HepG2 (cell line): ENCODE measurements around the gene LTA4H. TPM values are rescaled to one million over a fixed set of nuclear protein-coding genes. Genes with fewer than 3 reads are reported as not detected.

ENCODE experiments used
- BCL6 ChIP-seq: IDR thresholded peaks from 2 replicates; pipeline ENCODE4 v1.6.1; 2016; ENCODE audit warnings: missing genetic modification reagents, missing compliant biosample characterization
- CBX2 ChIP-seq, 2 experiments: fragments of 200-600 bp in 1 of 2; sonication (generic); formaldehyde crosslinking in 1 of 2; IDR thresholded peaks; 2 replicates each; pipeline versions ENCODE4 v1.7.0 to v1.8.1; 2018 to 2022; ENCODE audit warnings: low read depth in 2 of 2, low read length in 1 of 2, mild to moderate bottlenecking in 1 of 2, missing genetic modification reagents in 1 of 2
- CTCF ChIP-seq: sonication (generic); formaldehyde crosslinking; IDR thresholded peaks from 2 replicates; pipeline ENCODE4 v1.5.0; 2020; ENCODE audit warnings: mild to moderate bottlenecking, missing genetic modification reagents, moderate library complexity
- DZIP1 ChIP-seq: sonication (generic); formaldehyde crosslinking; IDR thresholded peaks from 2 replicates; pipeline ENCODE4 v1.5.0; 2020; ENCODE audit warnings: mild to moderate bottlenecking, missing genetic modification reagents
- ELF4 ChIP-seq: sonication (generic); formaldehyde crosslinking; IDR thresholded peaks from 2 replicates; pipeline ENCODE4 v1.5.0; 2020; ENCODE audit warnings: missing genetic modification reagents, mild to moderate bottlenecking, moderate library complexity, borderline replicate concordance
- FOSL1 ChIP-seq: sonication (generic); formaldehyde crosslinking; IDR thresholded peaks from 2 replicates; pipeline ENCODE4 v1.9.0; 2021; ENCODE audit warnings: missing genetic modification reagents, borderline replicate concordance
- FOXC1 ChIP-seq: sonication (generic); formaldehyde crosslinking; IDR thresholded peaks from 2 replicates; pipeline ENCODE4 v1.8.0; 2022; ENCODE audit warnings: mild to moderate bottlenecking, missing genetic modification reagents, borderline replicate concordance
- HOXA7 ChIP-seq: sonication (generic); formaldehyde crosslinking; IDR thresholded peaks from 2 replicates; pipeline ENCODE4 v1.8.1; 2022; ENCODE audit warnings: mild to moderate bottlenecking, missing genetic modification reagents, moderate library complexity
- NPAS2 ChIP-seq: sonication (generic); formaldehyde crosslinking; IDR thresholded peaks from 2 replicates; pipeline ENCODE4 v1.8.0; 2022; ENCODE audit warnings: mild to moderate bottlenecking, missing genetic modification reagents, borderline replicate concordance
- NR1H2 ChIP-seq: sonication (generic); formaldehyde crosslinking; IDR thresholded peaks from 2 replicates; pipeline ENCODE4 v1.8.1; 2022; ENCODE audit warnings: low read depth, missing genetic modification reagents, borderline replicate concordance
- SIN3B ChIP-seq: fragments of 150-350 bp; IDR thresholded peaks from 2 replicates; pipeline ENCODE4 v1.6.1; 2014; ENCODE audit warnings: low read length
- SMYD3 ChIP-seq: sonication (generic); formaldehyde crosslinking; IDR thresholded peaks from 2 replicates; pipeline ENCODE4 v1.8.1; 2023; ENCODE audit warnings: mild to moderate bottlenecking, missing genetic modification reagents
- SP1 ChIP-seq, 2 experiments: fragments of 450-650 bp in 1 of 2; sonication (generic) in 1 of 2; formaldehyde crosslinking in 1 of 2; IDR thresholded peaks; 2 replicates each; pipeline versions ENCODE4 v1.4.0 to v1.6.1; 2016 to 2020; ENCODE audit warnings: missing genetic modification reagents in 1 of 2
- ZBTB20 ChIP-seq: sonication (generic); formaldehyde crosslinking; IDR thresholded peaks from 2 replicates; pipeline ENCODE4 v1.8.1; 2023; ENCODE audit warnings: missing genetic modification reagents, low read depth, mild to moderate bottlenecking, borderline replicate concordance
- ZHX1 ChIP-seq: sonication (generic); formaldehyde crosslinking; IDR thresholded peaks from 2 replicates; pipeline ENCODE4 v1.8.1; 2022; ENCODE audit warnings: low read depth, mild to moderate bottlenecking, missing genetic modification reagents
- ZNF101 ChIP-seq: sonication (generic); formaldehyde crosslinking; IDR thresholded peaks from 2 replicates; pipeline ENCODE4 v1.4.0; 2020; ENCODE audit warnings: mild to moderate bottlenecking, low read depth, missing genetic modification reagents, borderline replicate concordance
- ZNF232 ChIP-seq: sonication (generic); formaldehyde crosslinking; IDR thresholded peaks from 2 replicates; pipeline ENCODE4 v1.4.0; 2020; ENCODE audit warnings: missing genetic modification reagents, borderline replicate concordance
- ZNF24 ChIP-seq: fragments of 450-650 bp; IDR thresholded peaks from 2 replicates; pipeline ENCODE4 v1.6.1; 2017; ENCODE audit warnings: antibody characterized with exemption, mild to moderate bottlenecking
- ZNF501 ChIP-seq: sonication (generic); formaldehyde crosslinking; IDR thresholded peaks from 2 replicates; pipeline ENCODE4 v1.5.1; 2020; ENCODE audit warnings: mild to moderate bottlenecking, moderate library complexity, missing genetic modification reagents
- ZNF558 ChIP-seq: sonication (generic); formaldehyde crosslinking; IDR thresholded peaks from 2 replicates; pipeline ENCODE4 v1.9.0; 2022; ENCODE audit warnings: mild to moderate bottlenecking, missing genetic modification reagents, borderline replicate concordance
- ZNF691 ChIP-seq: sonication (generic); formaldehyde crosslinking; IDR thresholded peaks from 2 replicates; pipeline ENCODE4 v1.4.0; 2020; ENCODE audit warnings: missing genetic modification reagents, low read depth, mild to moderate bottlenecking, borderline replicate concordance
- ZNF737 ChIP-seq: sonication (generic); formaldehyde crosslinking; IDR thresholded peaks from 2 replicates; pipeline ENCODE4 v1.5.0; 2020; ENCODE audit warnings: missing genetic modification reagents, mild to moderate bottlenecking, borderline replicate concordance
- polyA plus RNA-seq, 8 experiments: library from polyadenylated mRNA; depleted of rRNA in 3 of 8; stranded (reverse) in 7 of 8; unstranded in 1 of 8; fragments of >200 nt; fragmentation: Illumina TruSeq in 4 of 8; extraction: Trizol in 4 of 8; gene quantifications; 2 replicates each; pipeline versions ENCODE4 v1.2.1 to v1.2.3, GENCODE V29; 2011 to 2016; ENCODE audit warnings: low read depth in 4 of 8, missing spikeins in 1 of 8, mixed read lengths in 1 of 8; ENCODE audit not compliant: insufficient read depth in 1 of 8
- total RNA-seq, 5 experiments: library from RNA; depleted of rRNA; stranded (reverse); fragments of >200 nt; fragmentation: Illumina TruSeq; extraction: Trizol; gene quantifications; 2 replicates each; pipeline ENCODE4 v1.2.3, GENCODE V29; 2016; ENCODE audit warnings: low read depth in 1 of 5

Gene LTA4H
- total and polyA plus RNA-seq, 2 of the 13 experiments (the other 11 are each of a cell fraction or from before 2014, with no cell fraction given): 87.5 to 90.4 TPM

- TF ChIP-seq CTCF (CRISPR knock-in tag): peak; percentile 88
- no peak for TF ChIP-seq SIN3B
- no peak for TF ChIP-seq ZBTB20 (CRISPR knock-in tag)
- TF ChIP-seq ELF4 (CRISPR knock-in tag): no peak
- TF ChIP-seq ZNF691 (CRISPR knock-in tag): no peak
- TF ChIP-seq FOSL1 (CRISPR knock-in tag): no peak
- TF ChIP-seq HOXA7 (CRISPR knock-in tag): no peak
- TF ChIP-seq BCL6 (CRISPR knock-in tag): no peak
- TF ChIP-seq SP1 (IDR thresholded peaks at IDR 0.05): no peak
- TF ChIP-seq SP1 (CRISPR knock-in tag; IDR thresholded peaks at IDR 0.05): no peak
- TF ChIP-seq ZNF232 (CRISPR knock-in tag): no peak
- no peak for TF ChIP-seq FOXC1 (CRISPR knock-in tag)
- no peak for TF ChIP-seq NR1H2 (CRISPR knock-in tag)
- TF ChIP-seq NPAS2 (CRISPR knock-in tag): no peak
- no peak for TF ChIP-seq CBX2 (IDR thresholded peaks at IDR 0.05; ENCODE audit: low read depth, low read length)
- 0 out of 2 replicates have a peak, but pooled peaks have one; percentile 51 for TF ChIP-seq CBX2 (CRISPR knock-in tag; IDR thresholded peaks at IDR 0.05; ENCODE audit: low read depth)
- TF ChIP-seq ZNF501 (CRISPR knock-in tag): no peak
- no peak for TF ChIP-seq ZNF558 (CRISPR knock-in tag)
- TF ChIP-seq ZNF737 (CRISPR knock-in tag): no peak
- no peak for TF ChIP-seq SMYD3
- TF ChIP-seq ZNF24: peak; percentile 98
- no peak for TF ChIP-seq DZIP1 (CRISPR knock-in tag)
- TF ChIP-seq ZNF101 (CRISPR knock-in tag): no peak
- no peak for TF ChIP-seq ZHX1 (CRISPR knock-in tag)
Measured at GRCh38 chr12:96061864-96062453, 26.6 kb upstream of the LTA4H start (continued).
